MCF 10A (cell line): ENCODE results near the gene SPATA2L. TPM values are rescaled to one million over a fixed set of nuclear protein-coding genes. Genes with fewer than 3 reads are reported as not detected.
"Not testable (repeated sequence)": the region's sequence is repeated elsewhere in the genome, so short reads cannot be mapped to it uniquely, and the experiment has no call there.

ENCODE experiments used
- BruUV-seq: library from RNA; stranded (reverse); fragments of 400-500 nt; replicated peaks from 2 replicates; lab custom pipeline; 2021; lab: Mats Ljungman, UMichigan
- CTCF ChIA-PET: fragments of 300-600 bp; sonication (Branson Sonifier 250); formaldehyde crosslinking; extraction: SDS; loops from one replicate; lab custom pipeline; 2021; ENCODE audit warnings: antibody characterized with exemption, inconsistent platforms; lab: Yijun Ruan, JAX
- POLR2A ChIA-PET: fragments of 300-600, 350-650 bp; sonication (Branson Sonifier 250); formaldehyde crosslinking; extraction: SDS; loops from one replicate; lab custom pipeline; 2020; ENCODE audit warnings: antibody characterized with exemption, inconsistent platforms; lab: Yijun Ruan, JAX
- DNase-seq: peaks from one replicate; pipeline ENCODE4 v3.0.0-alpha.2; 2018; ENCODE audit not compliant: unreplicated experiment
- H3K27ac Mint-ChIP-seq: one replicate; pipeline ENCODE4 v1.8.0; 2022; ENCODE audit warnings: mild to moderate bottlenecking, low read depth, mixed read lengths; ENCODE audit not compliant: unreplicated experiment
- H3K27me3 Mint-ChIP-seq: one replicate; pipeline ENCODE4 v1.8.0; 2022; ENCODE audit warnings: mixed read lengths; ENCODE audit not compliant: insufficient read depth, unreplicated experiment
- H3K36me3 Mint-ChIP-seq: one replicate; pipeline ENCODE4 v1.8.0; 2022; ENCODE audit warnings: mild to moderate bottlenecking, moderate library complexity, mixed read lengths; ENCODE audit not compliant: insufficient read depth, unreplicated experiment
- H3K4me1 Mint-ChIP-seq: one replicate; pipeline ENCODE4 v1.8.0; 2022; ENCODE audit warnings: mixed read lengths; ENCODE audit not compliant: insufficient read depth, unreplicated experiment
- H3K4me3 Mint-ChIP-seq: one replicate; pipeline ENCODE4 v1.8.0; 2022; ENCODE audit warnings: mild to moderate bottlenecking, moderate library complexity, mixed read lengths; ENCODE audit not compliant: unreplicated experiment
- H3K9me3 Mint-ChIP-seq: one replicate; pipeline ENCODE4 v1.8.0; 2022; ENCODE audit warnings: mixed read lengths; ENCODE audit not compliant: unreplicated experiment
- intact Hi-C: fragments of 100-400 bp; cut with micrococcal nuclease; formaldehyde crosslinking; loops from 2 replicates; pipeline ENCODE4 v1.14.1; 2022
- total RNA-seq: library from RNA; stranded (reverse); gene quantifications from 2 replicates; pipeline ENCODE4 v1.2.3, GENCODE V29; 2022
- TF ChIP-seq, protein P1 (sequence below): fragments of 200-600 bp; IDR thresholded peaks from one replicate; pipeline ENCODE4 v1.8.0; 2022; ENCODE audit warnings: antibody characterized with exemption, mild to moderate bottlenecking; ENCODE audit not compliant: unreplicated experiment

The SPATA2L gene
- total RNA-seq, 1 experiment from 2014 or later: 12.5 TPM

DNA sequence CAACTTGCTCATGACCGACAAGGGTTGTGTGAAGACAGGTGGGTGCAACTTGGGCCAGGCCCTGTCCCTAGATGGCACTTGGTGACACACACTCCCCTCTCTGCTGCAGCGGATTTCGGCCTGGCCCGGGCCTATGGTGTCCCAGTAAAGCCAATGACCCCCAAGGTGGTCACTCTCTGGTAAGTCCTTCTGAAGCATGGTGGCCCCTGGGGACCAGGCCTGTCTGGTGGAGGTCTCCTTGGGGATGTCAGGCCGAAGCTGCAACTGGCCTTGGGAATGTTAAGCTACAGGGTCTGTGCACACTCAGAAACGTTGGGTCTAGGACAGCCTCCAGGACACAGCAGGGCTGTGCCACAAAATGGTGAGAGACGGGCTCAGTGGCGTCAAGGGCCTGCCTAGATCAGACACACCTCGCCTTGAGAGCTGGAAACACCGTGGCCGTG, 8.2 kb downstream of the SPATA2L start:
- Mint-ChIP-seq H3K36me3 (peaks cover 49% of the 10 kb centered on the region), H3K9me3 (no peaks in the 10 kb centered on the region), H3K27ac (no peak overlapping the region), H3K4me1 (no peaks in the 10 kb centered on the region), H3K27me3 (no peaks in the 10 kb centered on the region), H3K4me3 (no peak overlapping the region)
- intact Hi-C loops: no loop called here
- BruUV-seq: no TSS peak
- TF ChIP-seq, protein P1, sequence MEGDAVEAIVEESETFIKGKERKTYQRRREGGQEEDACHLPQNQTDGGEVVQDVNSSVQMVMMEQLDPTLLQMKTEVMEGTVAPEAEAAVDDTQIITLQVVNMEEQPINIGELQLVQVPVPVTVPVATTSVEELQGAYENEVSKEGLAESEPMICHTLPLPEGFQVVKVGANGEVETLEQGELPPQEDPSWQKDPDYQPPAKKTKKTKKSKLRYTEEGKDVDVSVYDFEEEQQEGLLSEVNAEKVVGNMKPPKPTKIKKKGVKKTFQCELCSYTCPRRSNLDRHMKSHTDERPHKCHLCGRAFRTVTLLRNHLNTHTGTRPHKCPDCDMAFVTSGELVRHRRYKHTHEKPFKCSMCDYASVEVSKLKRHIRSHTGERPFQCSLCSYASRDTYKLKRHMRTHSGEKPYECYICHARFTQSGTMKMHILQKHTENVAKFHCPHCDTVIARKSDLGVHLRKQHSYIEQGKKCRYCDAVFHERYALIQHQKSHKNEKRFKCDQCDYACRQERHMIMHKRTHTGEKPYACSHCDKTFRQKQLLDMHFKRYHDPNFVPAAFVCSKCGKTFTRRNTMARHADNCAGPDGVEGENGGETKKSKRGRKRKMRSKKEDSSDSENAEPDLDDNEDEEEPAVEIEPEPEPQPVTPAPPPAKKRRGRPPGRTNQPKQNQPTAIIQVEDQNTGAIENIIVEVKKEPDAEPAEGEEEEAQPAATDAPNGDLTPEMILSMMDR: no peak
- ChIA-PET POLR2A (no interaction called here), CTCF (interaction anchor here (0.5 kb wide), 1 partner anchor 27 kb away, joined by 3 read pairs; no protein-coding TSS in a partner anchor)
- no peak for DNase-seq

DNA sequence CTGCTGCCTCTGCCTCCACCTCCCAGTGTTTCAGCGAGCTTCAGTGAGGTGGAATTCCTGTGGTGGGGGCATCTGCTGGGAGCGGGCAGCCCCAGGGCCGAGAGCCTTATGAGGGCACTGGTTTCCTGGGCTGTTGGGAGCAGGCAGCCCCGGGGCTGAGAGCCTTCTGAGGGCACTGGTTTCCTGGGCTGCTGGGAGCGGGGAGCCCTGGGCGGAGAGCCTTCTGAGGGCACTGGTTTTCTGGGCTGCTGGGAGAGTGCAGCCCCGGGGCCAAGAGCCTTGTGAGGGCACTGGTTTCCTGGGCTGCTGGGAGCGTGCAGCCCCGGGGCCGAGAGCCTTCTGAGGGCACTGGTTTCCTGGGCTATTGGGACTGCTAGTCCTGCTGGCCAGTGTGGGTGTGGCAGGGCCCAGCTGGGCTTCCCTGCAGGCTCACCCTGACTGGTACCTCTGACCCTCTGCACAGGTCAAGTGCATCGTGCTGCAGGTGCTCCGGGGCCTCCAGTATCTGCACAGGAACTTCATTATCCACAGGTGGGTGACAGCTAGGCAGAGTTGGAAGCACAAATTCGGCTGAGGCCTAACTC, 9.4 kb downstream of the SPATA2L start:
- H3K9me3 Mint-ChIP-seq: no peaks in the 10 kb centered on the region
- ChIA-PET CTCF (interaction anchor here (0.6 to 0.7 kb wide), 2 partner anchors 21 to 42 kb away, joined by 3 read pairs; no protein-coding TSS in a partner anchor), POLR2A (interaction anchor here (0.6 kb wide), 1 partner anchor 126 kb away, joined by 3 read pairs; no protein-coding TSS in a partner anchor)
- no peak overlapping the region for H3K4me3 Mint-ChIP-seq
- peaks cover 60% of the 10 kb centered on the region for H3K36me3 Mint-ChIP-seq
- no peaks in the 10 kb centered on the region for H3K27me3 Mint-ChIP-seq
- intact Hi-C loops: no loop called here
- no TSS peak for BruUV-seq
- peaks cover 6% of the 10 kb centered on the region for H3K4me1 Mint-ChIP-seq
- no peak for DNase-seq
- H3K27ac Mint-ChIP-seq: no peak overlapping the region
- TF ChIP-seq, protein P1: no peak

DNA sequence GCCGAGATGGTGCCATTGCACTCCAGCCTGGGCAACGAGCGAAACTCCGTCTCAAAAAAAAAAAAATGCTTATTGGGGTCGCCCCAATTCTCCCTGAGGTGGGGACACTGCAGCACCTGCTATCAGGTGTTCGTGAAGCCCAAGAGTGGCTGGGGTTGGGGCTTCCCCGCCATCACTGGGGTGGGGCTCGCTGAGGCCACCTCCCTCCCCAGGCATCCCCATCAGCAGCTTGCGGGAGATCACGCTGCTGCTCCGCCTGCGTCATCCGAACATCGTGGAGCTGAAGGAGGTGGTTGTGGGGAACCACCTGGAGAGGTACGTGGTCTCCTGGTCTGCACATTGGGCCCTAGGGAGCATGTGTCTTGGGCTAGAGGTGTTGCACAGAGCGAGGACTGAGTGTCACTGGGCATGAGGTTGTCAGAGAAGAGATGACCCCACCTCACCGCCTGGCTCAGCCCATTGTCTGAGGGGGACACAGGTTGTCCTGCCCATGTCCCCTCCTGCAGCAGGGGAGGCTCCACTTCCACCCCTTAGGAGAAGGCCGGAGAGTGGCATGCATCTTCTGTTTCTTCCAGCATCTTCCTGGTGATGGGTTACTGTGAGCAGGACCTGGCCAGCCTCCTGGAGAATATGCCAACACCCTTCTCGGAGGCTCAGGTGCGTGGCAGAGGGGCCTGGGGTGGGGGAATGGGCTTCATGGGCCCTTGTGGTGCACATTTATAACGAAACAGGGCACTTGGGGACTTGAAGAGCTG, 10.1 kb downstream of the SPATA2L start:
- Mint-ChIP-seq H3K4me3 (no peak overlapping the region), H3K9me3 (no peaks in the 10 kb centered on the region), H3K27me3 (no peaks in the 10 kb centered on the region), H3K4me1 (peaks cover 6% of the 10 kb centered on the region), H3K27ac (no peak overlapping the region), H3K36me3 (peaks cover 60% of the 10 kb centered on the region)
- CTCF ChIA-PET: no interaction called here
- POLR2A ChIA-PET: interaction anchor here (0.7 kb wide), 1 partner anchor 10 kb away, joined by 4 read pairs; no protein-coding TSS in a partner anchor
- DNase-seq: no peak
- no TSS peak for BruUV-seq
- TF ChIP-seq, protein P1: no peak
- intact Hi-C loops: no loop called here

DNA sequence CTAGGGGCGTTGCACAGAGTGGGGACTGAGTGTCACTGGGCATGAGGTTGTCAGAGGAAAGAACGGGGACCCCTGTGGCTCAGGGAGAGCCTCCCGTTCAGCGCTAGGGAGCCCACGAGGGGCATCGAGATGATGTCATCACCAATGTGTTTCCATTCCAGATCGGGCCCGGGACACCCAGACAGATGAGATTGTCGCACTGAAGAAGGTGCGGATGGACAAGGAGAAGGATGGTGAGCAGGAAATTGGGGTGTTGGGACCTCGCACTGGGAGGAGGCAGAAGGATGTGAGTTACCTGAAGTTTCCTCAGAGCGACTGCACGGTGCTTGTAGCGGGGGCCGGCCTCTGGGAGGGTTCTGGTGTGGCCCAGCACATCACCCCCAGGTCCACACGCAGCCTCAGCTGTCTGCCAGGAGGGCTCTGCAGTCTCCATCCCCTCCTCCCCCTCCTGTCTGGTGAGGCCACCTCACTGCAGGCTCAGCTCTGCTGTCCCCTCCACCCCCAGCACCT, 11.1 kb downstream of the SPATA2L start:
- POLR2A ChIA-PET: interaction anchor here (0.7 kb wide), 1 partner anchor 11 kb away, joined by 4 read pairs; no protein-coding TSS in a partner anchor
- peaks cover 56% of the 10 kb centered on the region for H3K36me3 Mint-ChIP-seq

DNA sequence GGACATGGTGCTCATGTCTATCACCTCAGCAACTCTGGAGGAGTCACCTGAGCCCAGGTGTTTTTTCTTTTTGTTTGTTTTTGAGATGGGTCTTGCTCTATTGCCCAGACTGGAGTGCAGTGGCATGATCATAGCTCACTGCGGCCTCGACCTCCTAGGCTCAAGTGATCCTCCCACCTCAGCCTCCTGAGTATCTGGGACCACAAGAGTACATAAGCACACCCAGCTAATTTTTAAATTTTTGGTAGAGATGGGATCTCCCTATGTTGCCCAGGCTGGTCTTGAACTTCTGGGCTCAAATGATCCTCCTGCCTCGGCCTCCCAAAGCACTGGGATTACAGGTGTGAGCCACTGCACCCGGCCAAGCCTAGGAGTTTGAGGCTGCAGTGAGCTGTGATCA, 11.9 kb downstream of the SPATA2L start:
- H3K4me1 Mint-ChIP-seq, H3K27ac Mint-ChIP-seq, H3K27me3 Mint-ChIP-seq, BruUV-seq, H3K9me3 Mint-ChIP-seq, H3K4me3 Mint-ChIP-seq, DNase-seq, intact Hi-C loops: not testable (repeated sequence)
- POLR2A ChIA-PET: interaction anchor here (0.8 kb wide), 1 partner anchor 7 kb away, joined by 3 read pairs; no protein-coding TSS in a partner anchor
- CTCF ChIA-PET: interaction anchor here (0.7 to 2.2 kb wide), 3 partner anchors 10 to 48 kb away, joined by 3 to 11 read pairs (median 3); no protein-coding TSS in a partner anchor
- peaks cover 48% of the 10 kb centered on the region for H3K36me3 Mint-ChIP-seq

More for the DNA sequence above, 11.1 kb downstream of the SPATA2L start:
- no peak for DNase-seq
- no peaks in the 10 kb centered on the region for H3K9me3 Mint-ChIP-seq
- H3K4me1 Mint-ChIP-seq: peaks cover 6% of the 10 kb centered on the region
- H3K4me3 Mint-ChIP-seq: no peak overlapping the region
- TF ChIP-seq, protein P1: no peak
- intact Hi-C loops: no loop called here
- BruUV-seq: no TSS peak
- no peaks in the 10 kb centered on the region for H3K27me3 Mint-ChIP-seq
- no peak overlapping the region for H3K27ac Mint-ChIP-seq
- CTCF ChIA-PET: no interaction called here
